Measurements from ENCODE around the gene C2CD4D.
"Not testable (repeated sequence)": the region's sequence is repeated elsewhere in the genome, so short reads cannot be mapped to it uniquely, and the experiment has no call there.

Gene C2CD4D

DNA sequence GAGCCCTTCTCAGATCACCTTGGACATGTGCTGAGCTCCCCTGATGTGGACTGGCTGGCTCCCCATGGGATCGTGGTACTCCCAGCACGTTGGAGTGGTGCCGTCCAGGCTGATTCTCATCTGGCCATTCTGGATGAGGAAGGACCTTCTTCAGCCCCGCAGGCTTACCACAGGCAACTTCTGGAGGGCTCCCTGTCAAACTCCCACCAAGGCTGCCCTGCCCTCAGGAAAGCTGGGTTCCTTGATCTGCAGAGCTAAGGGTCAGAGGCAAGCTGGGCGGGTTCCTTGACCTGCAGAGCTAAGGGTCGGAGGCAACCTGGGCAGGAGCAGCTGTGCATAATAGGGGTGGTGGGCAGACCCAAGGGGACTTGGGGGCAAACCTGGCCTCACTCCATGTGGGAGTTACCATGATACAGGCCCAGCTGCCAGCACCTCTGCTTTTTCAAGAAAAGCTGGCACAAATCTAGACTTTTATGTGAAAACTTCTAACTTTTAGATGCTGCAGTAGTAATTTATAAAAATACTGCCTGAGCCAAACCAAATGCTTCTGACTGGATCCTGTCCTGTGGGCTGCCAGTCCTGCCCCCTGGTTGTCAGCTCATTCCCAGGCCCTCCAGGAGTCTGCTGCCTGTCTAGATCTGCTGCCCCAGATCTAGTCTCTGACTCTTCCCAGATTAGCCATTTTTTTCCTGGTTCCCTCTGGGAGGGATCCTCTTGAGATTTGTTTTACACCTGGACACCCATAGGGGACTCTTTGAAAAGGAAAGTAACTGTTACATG, 19.5 kb upstream of the C2CD4D start:
- no peak for DNase-seq

DNA sequence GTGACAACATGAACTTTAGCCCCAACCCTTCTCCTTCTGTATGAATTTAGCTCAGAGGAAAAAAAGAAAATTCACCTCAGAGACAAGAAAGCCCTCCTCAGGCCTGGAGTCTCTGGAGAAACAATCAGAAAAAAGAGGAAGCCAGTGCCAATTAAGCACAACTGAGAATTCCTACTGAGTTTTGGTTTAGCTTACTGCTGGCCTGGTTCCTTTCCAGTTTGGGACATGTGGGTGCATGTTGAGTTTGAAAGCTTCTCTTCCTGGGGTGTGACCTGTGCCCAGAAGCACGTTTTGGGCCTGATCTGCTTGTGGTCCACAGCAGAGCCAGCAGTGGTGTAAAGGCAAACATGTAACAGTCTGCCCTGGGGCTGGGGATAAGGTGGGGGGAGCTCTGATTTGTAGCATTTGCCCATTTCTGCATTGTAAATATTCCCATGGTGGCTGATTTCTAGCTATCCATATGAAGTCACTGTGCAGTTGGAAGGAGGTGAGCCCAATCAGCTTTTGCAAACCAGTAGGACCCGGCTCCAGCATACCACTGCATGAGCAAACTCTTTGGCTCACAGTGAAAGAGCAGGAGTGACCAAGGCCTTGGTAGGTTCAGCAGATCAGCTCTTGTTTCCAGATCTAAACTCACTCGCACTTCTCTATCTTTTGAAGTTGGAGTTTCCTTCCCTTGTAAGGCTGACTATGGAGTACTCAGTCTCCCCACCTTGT, 18.6 kb upstream of the C2CD4D start:
- DNase-seq = no peak

DNA sequence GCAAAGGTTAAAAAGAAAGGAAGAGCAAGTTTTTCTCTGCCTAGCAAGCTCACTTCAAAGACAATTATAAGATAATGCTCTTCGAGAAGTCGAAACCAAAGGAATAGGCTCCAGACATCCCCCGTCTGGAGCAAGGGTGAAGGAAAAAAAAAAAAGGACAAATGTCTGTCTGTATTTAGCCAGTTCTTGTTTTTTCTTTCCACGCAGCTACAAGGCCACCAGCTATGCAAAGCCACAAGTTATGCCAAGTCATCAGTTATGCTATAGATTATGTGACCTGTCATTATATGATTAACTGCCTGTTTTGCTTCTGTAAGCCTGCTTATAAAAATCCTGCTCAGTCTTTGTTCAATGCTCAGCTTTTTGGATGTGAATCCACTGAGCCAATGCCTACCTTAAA, 16.3 kb upstream of the C2CD4D start:
- no peak for DNase-seq

DNA sequence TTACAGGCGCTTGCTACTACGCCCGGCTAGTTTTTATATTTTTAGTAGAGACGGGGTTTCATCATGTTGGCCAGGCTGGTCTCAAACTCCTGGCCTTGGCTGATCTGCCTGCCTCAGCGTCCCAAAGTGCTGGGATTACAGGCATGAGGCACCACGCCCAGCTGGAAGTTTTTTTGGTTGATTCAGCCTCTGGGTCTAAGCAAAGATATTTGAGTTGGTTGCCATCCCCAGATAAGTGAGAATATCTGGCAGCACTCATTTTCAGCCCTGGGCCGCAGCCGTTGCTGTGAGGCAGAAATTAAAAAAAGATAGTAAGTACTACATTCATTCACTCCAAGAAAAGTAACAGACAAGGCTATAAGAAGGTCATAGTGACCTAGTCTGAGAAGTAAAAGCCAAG, 15.9 kb upstream of the C2CD4D start:
- not testable (repeated sequence) for DNase-seq

DNA sequence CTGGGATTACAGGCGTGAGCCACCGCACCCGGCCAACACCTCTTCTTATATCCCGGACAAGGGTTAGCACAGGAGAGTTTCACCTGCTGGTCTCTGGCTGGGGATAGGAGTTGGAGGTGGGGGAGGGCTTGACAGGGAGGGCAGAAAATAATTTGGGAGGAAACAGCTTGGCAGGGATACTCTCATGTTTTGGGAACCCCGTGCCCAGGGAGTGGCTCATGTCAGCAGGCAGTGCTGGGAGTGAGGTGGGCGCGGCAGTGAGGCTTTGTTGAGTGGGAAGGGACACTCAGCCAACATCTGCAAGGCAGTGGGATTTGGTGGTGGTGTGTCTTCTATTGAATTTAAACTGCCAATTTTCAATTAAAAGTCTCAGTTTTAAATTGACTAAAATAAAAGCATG, 15.0 kb upstream of the C2CD4D start:
- no peak for DNase-seq

DNA sequence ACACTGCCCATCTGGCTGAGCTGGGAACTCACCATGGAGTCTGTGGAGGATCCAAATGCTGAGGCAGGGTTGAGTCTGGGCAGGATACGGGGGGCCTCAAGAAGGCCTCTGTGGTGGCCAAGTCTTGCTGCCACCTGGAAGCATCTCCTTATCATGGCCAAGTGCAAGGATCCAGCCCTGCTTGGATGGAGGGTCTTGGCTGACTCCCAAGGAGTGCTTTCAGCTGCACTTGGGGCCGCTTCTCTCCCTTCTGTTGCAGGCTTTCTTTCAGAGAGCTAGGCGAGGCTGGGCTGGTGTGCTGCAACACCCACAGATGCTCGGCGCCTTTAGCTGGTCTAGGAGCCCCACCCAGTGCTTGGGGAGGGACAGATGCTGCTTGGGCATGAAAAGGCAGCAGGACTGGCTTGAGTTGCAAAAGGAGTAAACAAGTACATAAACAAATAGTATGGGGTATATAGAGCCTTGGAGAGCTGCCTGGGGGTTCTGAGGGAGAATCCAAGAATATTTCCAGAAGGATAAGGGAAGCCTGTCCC, 13.9 kb upstream of the C2CD4D start, which contains the start of gene THEM5:
THEM5 (minus strand) TSS at position 302 of the 533 bp plus-strand sequence; CDS start at position 155, 147 bp downstream.
- DNase-seq = no peak

DNA sequence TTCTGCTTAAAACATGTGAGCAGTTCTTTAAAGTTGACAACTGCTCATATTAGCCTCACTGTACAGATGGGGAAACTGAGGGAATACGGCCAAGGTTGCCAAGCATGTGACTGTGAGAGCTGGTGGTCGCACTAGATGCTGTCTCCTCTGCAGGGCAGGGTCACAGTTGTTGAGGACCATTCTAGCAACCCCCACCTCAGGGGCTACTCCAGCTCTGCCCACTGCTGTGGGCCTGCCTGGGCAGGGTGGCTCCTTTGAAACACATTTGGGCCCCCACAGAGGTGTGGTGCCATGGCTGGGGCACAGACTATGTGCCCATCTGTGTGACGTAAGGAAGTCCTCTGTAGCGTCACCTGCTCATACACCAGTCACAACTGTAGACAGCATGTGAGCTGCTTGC, 13.1 kb upstream of the C2CD4D start:
- DNase-seq = no peak

DNA sequence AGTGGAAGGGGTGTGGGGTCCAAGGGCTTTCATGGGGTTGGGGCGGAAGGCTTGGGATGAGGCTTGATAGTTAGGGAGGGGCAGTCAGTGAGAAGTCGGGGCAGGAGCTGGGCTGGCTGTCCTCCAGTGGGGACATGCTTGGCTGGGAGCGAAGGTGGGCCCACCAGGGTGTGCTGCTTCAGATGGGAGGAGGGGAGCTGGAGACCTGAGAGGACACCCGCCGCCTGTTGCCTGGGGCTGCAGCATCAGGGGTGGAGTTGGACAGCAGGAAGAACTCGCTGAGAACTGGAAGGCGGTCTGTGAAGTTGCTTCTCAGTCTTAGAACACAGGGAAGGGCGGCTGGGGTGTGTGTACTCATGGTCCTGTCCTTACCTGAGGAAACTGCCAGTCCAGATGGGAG, 12.3 kb upstream of the C2CD4D start:
- no peak for DNase-seq

DNA sequence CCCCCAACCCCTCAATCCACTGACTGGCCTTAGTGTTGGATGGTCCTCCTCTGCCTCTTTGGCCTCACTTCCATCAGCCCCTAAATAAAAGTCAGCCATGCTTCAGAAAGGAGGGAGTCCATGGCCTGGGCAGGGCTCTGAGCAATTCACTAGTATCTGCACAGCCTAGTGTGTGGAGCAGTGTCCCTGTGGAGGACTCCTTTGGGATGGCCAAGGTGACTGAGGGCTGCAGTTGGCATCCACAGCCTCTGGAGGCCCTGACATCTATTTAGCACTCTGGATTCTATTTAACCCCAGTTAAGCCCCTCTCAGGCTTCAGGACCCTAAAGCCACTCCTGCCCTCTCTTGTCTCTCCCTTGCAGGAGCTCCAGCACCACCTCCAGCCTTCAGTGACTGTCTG, 10.3 kb upstream of the C2CD4D start:
- no peak for DNase-seq

DNA sequence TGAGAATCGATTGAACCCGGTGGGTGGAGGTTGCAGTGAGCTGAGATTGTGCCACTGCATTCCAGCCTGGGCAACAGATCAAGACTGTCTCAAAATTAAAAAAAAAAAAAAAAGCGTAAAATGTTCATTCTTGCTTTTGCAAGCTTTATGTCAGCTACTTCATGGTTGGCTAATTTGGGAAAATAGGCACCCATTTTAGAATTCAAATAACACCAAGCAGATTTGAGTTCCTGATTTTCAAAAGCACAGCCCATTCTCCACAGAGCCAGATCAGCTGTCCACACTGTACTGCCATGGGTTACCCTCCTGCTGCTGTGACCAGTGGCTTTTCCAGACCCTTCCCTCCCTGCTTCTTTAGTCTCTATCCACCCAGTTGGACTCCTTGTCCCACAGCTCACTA, 9.5 kb upstream of the C2CD4D start:
- DNase-seq = no peak

DNA sequence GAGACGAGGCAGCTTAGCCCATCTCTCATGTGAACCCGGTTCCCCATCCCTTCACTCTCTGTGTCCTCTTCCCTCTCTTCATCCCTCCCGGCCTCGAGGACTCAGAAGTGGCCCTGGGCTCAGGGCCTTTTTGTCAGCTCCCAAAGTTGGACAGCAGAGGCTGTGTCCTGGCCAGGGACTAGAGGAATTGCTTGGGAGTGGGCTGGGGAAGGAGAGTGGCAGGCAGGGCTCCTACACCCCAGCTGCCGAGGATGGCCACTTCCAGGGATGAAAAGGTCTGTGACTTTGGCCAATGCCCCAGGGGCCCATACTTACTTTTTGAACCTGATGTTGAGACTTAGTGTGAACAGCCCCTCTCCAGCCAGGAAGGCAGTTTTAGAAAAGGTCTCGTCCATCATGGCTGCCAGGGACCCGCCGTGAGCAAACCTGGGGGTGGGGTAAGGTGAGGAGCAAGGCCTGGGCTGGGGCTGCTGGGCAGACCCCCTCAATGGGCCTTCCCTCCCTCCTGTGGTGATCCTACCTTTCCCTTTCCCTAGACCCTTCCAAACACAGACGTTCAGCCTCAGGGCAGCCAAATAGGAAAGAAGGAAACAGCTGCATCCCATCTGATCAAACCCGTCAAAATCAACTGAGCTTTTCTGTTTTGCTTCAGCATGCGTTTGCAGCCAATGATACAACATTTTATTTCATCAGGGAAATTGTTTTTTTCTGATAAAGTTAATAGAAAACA, 8.4 kb upstream of the C2CD4D start:
- DNase-seq = no peak

DNA sequence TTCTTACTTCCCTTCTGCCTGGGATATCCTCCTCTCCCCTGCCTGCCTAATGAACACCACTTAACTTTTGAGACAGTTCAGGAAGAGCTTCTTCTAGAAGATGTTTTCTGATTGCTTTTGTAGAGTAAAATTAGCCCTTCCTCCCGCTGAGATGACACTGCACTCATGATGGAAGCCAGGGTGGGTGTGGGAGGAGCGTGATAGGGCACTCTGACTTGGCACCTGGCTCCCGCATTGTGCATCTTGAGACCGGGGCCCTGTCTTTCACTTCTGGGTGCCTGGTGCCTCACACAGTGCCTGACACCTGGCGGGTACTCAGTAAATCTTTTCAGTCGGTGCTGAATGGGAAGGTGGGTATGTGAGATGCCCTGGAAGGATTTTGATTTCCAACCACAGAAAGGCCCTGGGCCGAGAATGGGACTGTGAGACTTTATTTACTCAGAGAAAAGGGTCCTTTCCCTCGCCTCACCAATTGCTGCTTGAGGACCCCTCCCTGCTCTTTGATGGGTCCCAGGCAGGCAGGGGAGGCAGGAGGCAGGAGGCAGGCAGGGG, 7.1 kb upstream of the C2CD4D start:
- no peak for DNase-seq

DNA sequence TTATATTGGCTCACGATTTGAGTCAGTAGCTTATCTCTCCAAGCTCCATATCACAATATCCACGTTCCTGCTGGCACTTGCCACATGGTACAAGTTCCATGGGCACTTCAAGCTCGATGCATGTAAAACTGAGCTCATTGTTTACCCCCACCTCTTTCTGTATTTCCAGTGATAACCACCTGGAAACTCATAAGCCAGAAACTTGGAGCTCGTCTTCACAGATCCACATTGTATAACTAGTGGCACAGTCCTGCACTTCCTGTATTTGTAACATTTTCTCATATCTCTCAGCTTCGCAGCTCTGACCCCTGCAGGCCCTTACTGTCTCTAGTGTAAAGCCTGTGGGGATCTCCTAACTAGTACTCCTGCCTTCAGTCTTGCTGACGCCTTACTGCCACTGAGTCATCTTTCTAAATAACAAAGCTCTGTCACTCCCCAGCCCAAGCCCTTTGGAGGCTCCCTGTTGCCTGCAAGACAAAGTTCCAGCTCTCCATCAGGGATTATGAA, 6.5 kb upstream of the C2CD4D start:
- no peak for DNase-seq

DNA sequence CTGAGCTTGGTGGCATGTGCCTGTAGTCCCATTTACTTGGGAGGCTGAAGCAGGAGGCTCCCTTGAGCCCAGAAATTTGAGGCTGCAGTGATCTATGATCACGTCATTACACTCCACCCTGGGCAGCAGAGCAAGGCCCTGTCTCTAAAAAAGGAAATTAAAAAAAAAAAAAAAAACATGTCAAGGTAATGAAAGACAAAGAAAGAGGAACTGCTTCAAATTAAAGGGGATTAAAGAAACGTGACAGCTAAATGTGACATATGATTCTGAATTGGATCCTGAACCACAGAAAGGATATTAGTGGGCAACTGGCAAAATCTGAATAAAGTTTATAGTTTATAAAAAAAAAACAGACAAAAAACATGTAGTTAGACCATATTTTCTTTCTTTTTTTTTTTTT, 3.8 kb upstream of the C2CD4D start:
- DNase-seq = no peak

DNA sequence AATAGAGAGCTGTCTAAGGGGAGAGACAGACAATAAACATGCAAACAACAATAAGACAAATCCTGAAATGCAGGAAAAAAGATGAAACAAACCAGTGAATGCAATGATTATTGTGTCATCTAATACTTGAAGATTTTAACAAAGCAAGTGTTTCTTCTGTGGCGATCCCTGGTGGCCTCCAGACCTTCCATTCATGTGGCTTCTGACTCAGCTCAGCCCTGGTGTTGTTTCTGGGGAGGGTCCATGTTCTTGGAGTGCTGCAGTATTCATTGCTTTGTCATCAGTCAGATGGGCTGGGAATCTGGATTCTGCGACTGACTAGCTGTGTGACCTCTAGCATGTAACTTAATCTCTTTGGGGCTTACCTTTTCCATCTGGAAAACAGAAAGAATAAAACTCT, 1.5 kb upstream of the C2CD4D start:
- DNase-seq = peak in 5 of 51 donors; percentile 7 to 16 (median 13)

DNA sequence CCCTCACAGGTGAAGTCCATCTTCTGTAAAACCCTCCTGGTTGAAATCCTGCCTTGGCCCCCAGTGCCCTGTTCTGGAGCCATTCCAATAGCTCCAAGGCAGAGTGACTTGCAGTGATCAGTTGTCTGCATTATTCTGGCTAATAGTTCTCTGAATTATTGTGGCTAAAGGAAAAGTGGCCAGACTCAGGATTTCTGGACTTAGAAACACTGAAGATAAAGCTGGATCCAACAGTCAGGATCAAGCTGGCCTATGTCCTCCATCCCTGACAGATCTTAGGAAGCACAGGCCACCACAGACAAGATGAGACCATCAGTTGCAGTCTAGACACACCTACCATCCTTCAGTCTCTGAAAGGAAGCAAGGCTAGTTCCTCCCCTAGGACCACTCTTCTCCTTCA, 801 bp upstream of the C2CD4D start:
- DNase-seq = peak in 2 of 51 donors; percentile 41 to 69

DNA sequence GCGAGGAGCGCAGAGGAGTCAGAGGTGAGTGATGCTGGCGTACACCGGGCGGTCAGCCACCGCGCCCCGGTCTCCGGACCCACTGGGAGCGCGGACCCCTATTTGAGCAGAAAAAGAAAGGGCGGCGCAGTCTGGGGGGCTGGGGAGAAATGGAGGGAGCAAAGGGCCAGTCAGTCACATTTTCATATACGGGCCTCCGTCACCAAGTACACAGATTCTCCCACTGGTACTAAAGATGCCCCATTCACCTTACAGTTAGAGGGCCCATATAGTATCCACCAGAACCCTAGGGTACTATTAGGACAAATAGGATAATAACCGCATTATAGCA, 573 bp downstream of the C2CD4D start:
- DNase-seq = peak in 1 of 51 donors; percentile 9

DNA sequence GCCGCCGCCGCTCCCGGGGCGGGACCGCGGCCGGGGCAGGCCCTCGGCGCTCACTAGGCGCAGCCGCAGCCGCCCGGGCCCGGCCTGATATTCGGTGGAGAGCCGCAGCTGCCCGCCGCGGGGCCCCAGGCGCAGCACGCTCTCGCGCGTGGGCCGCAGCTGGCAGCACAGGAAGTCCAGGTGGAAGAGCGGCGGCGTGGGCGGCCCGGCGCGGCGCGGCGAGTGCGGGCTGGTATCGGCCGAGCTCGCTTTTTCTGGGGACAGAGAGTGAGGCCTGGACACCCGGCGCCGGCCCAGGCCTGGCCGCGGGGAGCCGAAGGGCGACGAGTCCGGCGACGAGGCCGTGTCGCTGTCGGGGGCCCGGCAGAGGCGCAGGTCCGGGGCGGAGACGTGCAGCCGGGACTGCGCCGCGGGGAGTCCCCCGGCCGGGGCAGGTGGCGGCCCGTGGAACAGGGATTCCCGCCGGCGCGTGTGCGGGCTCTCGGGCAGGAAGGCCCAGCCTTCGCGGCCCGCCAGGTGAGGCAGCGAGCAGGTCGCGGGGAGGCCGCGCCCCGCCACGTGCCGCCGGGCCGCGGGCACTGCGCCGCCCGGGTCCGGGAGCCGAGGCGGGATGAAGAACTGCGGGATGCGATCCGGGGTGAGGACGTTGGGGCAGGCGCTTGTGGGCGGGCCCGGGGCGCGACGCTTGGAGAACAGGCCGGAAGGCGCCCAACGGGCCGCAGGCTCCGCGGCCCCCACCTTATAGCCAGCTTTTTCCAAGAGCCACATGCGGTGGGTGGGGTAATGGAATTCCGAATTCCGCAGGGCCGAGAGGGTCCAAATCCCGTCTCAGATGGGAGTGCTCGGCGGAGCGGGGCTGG, 1.2 kb downstream of the C2CD4D start:
- DNase-seq = peak in 2 of 51 donors; percentile 11 to 31

DNA sequence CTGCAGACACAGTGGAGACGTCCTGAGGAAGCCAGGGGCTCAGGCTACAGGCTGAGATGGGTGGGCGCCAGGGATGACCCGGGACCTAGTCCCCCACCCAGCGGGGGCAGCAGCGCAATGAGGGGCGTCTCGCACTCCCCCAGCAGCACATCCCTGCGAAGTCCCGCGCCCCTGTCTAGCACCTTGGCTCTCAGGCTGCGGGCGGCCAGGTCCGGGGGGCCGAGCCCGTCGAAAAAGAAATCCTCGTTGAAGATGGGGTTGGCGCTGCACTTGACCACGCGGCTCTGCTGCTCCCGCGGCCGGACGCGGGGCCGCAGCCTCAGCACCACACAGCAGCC, 1.8 kb downstream of the C2CD4D start:
- no peak for DNase-seq

DNA sequence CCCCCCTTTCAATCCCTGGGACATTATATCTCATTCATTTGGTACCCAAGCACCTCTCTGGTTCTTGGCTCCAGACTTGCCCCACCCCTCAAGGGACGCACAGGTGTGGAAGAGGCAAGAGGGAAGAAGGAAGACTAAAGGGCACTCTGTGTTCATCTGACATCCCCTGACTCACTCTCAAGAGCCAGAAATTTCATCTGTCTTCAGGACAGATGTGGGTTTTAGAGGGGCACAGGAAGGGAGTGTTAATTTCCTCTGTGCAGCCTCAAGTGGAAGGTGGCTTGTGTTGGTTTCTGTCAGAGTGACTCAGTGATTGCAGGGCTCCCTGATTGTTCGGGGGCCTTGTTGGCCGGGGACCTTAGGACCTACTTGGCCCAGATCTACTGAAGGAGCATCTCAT, 2.4 kb downstream of the C2CD4D start:
- DNase-seq = no peak

DNA sequence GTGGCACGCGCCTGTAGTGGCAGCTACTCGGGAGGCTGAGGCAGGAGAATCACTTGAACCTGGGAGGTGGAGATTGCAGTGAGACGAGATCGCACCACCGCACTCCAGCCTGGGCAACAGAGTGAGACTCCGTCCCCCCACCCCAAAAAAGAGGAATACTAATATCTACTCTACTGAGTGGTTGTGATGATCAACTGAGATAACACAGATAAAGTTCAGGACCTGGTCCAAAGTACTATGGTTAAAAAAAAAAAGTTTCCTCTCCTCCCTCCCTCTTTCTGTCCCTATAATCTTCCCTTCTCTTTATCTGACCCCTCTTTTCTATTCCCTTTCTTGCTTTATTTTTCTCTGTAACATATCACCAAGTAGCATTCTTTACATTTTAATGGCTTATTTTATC, 4.0 kb downstream of the C2CD4D start:
- DNase-seq = no peak

All from hypothalamus (tissue), 51 donors.